Measurements from ENCODE around the gene KIF1A.
A peak's percentile ranks its signal among the peaks of the same experiment; 100 is the strongest.

KIF1A gene

DNA sequence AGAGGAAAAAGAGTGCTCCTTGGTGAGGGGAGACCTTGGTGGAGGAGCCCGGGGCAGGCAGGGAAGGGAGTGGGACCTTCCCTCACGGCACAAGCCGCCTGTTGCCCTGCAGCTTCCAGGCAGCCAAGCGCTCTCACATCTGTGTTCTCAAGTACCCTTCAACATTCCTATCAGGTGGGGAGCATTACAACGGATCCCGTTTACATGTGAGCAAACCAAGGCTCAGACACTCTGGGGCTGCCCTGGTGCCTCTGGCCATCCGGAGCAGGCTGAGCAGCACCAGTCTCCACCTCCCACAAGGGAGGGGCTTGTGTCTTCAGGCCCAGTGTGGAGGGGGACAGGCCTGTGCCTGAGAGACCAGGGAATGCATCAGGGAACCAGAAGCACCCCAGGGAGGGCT, 70.5 kb downstream of the KIF1A start:
- CTCF ChIA-PET = no interaction called here
- H3K9me3 Mint-ChIP-seq = no peaks in the 10 kb centered on the region
- H3K27ac Mint-ChIP-seq = no peak overlapping the region
- no peaks in the 10 kb centered on the region for H3K4me1 Mint-ChIP-seq
- H3K27me3 Mint-ChIP-seq = peaks cover 4% of the 10 kb centered on the region
- no peak overlapping the region for H3K4me3 Mint-ChIP-seq
- no peaks in the 10 kb centered on the region for H3K36me3 Mint-ChIP-seq
- no peak for DNase-seq

DNA sequence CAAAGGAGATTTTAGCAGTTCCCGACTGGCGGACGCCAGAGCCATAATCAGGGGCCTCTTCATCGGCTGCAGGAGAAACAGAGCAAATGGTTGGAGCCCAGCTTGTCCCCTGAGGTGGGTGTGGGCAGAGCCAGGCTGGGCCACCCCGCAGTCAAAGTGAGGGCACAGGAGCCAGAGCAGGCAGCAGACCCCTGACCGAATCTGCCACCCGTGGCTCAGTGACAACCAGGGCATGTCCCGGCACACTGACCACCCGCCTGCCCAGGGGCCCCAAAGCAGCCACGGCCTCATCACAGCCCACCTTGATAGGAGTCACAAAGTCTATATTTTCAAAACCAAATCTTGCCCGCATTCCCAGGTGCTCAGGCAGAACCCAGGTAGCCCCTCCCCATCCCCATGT, 72.8 kb downstream of the KIF1A start:
- Mint-ChIP-seq H3K36me3 (no peaks in the 10 kb centered on the region), H3K4me3 (no peak overlapping the region), H3K4me1 (no peaks in the 10 kb centered on the region), H3K27ac (no peak overlapping the region), H3K27me3 (peaks cover 4% of the 10 kb centered on the region), H3K9me3 (no peaks in the 10 kb centered on the region)
- no peak for DNase-seq
- CTCF ChIA-PET = no interaction called here

- H3K4me3 Mint-ChIP-seq = no peak overlapping the region
- H3K4me1 Mint-ChIP-seq = no peaks in the 10 kb centered on the region
- CTCF ChIA-PET = no interaction called here
- H3K27me3 Mint-ChIP-seq = peaks cover 7% of the 10 kb centered on the region
- H3K9me3 Mint-ChIP-seq = no peaks in the 10 kb centered on the region
- DNase-seq = no peak
- no peak overlapping the region for H3K27ac Mint-ChIP-seq
- H3K36me3 Mint-ChIP-seq = no peaks in the 10 kb centered on the region
Measured at GRCh38 chr2:240746671-240747070, 73.3 kb downstream of the KIF1A start.

GRCh38 chr2:240745962-240746361, 74.1 kb downstream of the KIF1A start:
- Mint-ChIP-seq H3K4me3 (no peak overlapping the region), H3K36me3 (no peaks in the 10 kb centered on the region), H3K4me1 (no peaks in the 10 kb centered on the region), H3K27me3 (peaks cover 4% of the 10 kb centered on the region), H3K9me3 (no peaks in the 10 kb centered on the region), H3K27ac (no peak overlapping the region)
- CTCF ChIA-PET = no interaction called here
- DNase-seq = no peak

DNA sequence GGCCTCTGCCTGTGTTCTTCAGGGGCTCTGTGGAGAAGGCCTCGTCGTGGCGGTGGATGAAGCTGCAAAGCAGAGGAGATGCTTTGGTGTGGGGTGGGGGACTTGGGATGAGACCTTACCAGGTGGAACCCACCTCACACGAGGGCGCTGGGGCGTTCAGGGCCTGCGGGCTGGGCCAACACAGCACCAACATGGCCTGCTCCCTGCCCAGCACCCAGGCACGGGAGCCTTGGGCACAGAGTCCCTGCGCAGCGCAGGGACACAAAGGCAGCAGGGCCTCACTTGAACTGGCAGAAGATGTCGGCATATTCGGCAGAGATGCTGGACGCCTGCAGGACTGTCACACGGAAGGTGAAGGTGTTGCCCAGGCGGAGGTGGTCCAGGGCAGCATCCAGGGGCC, 74.6 kb downstream of the KIF1A start:
- Mint-ChIP-seq H3K4me1 (no peaks in the 10 kb centered on the region), H3K27ac (no peak overlapping the region), H3K9me3 (no peaks in the 10 kb centered on the region), H3K4me3 (no peak overlapping the region), H3K27me3 (peaks cover 4% of the 10 kb centered on the region), H3K36me3 (no peaks in the 10 kb centered on the region)
- DNase-seq = no peak
- CTCF ChIA-PET = no interaction called here

DNA sequence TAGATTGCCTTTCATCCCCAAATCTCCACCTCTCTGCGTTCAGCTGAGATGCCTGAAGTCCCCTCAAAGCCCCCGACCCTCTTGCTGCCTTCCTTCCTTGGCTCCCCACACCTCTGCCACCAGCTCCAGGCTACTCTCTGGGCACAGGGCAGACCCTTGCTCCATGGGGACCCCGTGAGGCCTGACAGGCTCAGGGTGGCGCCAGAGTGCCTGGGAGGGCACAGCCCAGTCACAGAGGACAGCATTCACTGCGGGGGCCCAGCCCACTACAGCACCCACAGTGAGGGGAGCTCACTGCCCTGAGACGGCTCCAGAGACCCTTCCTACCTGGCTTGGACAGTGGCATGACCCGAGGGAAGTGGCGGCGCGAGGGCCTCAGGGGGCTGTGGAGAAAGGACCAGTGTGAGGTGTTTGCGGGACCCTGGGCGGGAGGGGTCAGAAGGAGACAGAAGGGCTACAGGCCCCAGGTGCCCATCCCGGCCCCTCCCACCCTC, 77.4 kb downstream of the KIF1A start:
- Mint-ChIP-seq H3K36me3 (no peaks in the 10 kb centered on the region), H3K9me3 (no peaks in the 10 kb centered on the region), H3K4me3 (no peak overlapping the region), H3K27me3 (peaks cover 13% of the 10 kb centered on the region), H3K4me1 (peaks cover 2% of the 10 kb centered on the region), H3K27ac (peak overlapping the region; percentile 42)
- CTCF ChIA-PET = no interaction called here
- DNase-seq = no peak

- H3K27ac Mint-ChIP-seq = no peak overlapping the region
- no peaks in the 10 kb centered on the region for H3K36me3 Mint-ChIP-seq
- CTCF ChIA-PET = interaction anchor here (0.6 kb wide), 1 partner anchor 33 kb away, joined by 3 read pairs; no protein-coding TSS in a partner anchor
- H3K27me3 Mint-ChIP-seq = peaks cover 19% of the 10 kb centered on the region
- H3K9me3 Mint-ChIP-seq = no peaks in the 10 kb centered on the region
- no peak for DNase-seq
- H3K4me3 Mint-ChIP-seq = no peak overlapping the region
- peaks cover 2% of the 10 kb centered on the region for H3K4me1 Mint-ChIP-seq
Measured at GRCh38 chr2:240741091-240741490, 78.9 kb downstream of the KIF1A start.

DNA sequence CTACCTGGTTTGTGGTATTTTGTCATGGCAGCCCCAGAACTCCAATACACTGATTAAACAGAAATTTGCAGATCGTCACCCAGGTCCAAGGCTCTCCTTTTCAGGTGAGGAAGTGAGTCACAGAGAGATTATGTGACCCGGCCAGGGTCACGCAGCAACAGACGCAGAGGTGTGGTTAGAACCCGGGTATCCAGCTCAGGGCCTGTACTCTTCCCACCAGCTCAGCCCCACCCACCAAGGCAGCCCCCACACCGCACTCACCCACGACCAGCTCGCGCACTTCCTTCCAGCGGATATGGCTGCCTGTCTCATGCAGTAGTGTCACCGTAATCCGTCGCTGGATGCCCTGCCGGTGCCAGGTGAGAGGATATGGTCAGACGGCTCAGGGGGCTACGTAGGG, 80.2 kb downstream of the KIF1A start:
- peak; percentile 33 for DNase-seq

DNA sequence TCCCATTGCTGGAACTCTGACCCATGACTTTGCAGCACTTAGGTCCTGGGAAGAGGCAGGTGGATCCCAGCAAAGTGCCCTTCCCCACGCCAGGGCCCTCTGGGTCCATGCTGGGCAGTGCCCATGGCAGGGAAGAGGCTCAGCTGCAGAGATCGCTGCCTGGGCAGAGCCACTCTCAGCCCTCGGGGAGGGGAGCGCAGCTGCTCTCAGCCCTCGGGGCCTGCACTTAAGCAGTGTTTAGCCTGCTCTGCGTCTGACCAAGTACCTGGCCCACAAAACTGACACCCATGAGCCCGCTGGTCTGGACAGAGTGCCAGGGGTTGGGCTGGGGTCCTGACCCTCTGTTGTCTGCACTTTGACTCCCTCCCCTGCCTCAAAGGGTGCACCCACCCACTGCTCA, 82.1 kb downstream of the KIF1A start:
- CTCF ChIA-PET = no interaction called here
- Mint-ChIP-seq H3K4me3 (no peak overlapping the region), H3K27me3 (peaks cover 19% of the 10 kb centered on the region), H3K9me3 (no peaks in the 10 kb centered on the region), H3K4me1 (peaks cover 2% of the 10 kb centered on the region), H3K36me3 (no peaks in the 10 kb centered on the region), H3K27ac (no peak overlapping the region)
- DNase-seq = no peak

More for the DNA sequence above, 80.2 kb downstream of the KIF1A start:
- no peaks in the 10 kb centered on the region for H3K36me3 Mint-ChIP-seq
- no peak overlapping the region for H3K4me3 Mint-ChIP-seq
- CTCF ChIA-PET = no interaction called here
- H3K27ac Mint-ChIP-seq = no peak overlapping the region
- H3K27me3 Mint-ChIP-seq = peaks cover 19% of the 10 kb centered on the region
- H3K4me1 Mint-ChIP-seq = peaks cover 2% of the 10 kb centered on the region
- no peaks in the 10 kb centered on the region for H3K9me3 Mint-ChIP-seq

- no peak for DNase-seq
- Mint-ChIP-seq H3K4me3 (no peak overlapping the region), H3K27ac (no peak overlapping the region), H3K9me3 (no peaks in the 10 kb centered on the region), H3K4me1 (peaks cover 2% of the 10 kb centered on the region), H3K27me3 (peaks cover 19% of the 10 kb centered on the region), H3K36me3 (no peaks in the 10 kb centered on the region)
- CTCF ChIA-PET = no interaction called here
Measured at GRCh38 chr2:240737512-240737911, 82.5 kb downstream of the KIF1A start.

DNA sequence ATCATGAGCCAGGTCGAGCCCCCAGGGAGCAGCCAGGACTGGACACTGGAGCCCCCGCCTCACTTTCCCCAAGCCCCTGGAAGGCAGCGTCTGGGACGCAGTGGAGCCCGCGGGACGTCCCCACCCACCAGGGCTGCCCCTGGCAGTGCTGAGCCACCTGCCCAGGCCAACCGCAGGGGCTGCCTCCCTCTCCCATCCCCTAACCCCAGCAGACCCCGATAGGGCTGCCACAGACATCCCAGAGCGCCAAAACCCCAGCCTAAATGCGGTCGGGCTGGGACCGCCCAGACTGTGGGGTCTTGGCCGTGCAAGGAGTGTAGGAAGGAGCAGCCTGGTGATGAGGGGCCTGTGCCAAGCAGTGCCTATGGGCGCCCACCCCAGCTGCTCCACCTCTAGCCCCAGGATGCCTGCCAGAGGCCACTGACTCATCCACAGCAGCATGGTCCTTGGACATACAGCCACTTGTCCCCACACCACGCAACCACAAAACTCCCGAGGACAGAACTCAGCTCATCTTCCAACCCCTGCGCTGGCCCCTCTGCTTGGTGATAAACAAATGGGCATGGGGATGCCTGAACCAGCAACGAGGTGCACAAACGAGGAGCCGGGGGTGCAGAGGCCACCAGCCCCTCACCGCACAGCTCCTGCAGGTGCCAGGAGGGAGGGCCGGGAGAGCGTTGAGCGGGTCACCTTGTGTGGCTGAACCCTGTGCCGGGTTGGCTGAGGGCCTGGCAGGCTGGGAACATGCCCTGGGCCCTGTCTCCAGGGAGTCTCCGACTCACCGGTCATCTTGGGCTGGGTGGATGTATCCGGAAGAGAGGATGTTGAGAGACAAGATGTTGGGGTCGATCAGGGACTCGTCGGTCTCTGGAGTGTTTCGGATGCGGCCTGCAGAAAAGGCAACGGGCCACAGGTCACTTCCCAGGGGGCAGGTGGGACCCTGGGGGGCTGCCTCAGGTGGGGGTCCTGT, 83.5 kb downstream of the KIF1A start:
- Mint-ChIP-seq H3K4me1 (peaks cover 2% of the 10 kb centered on the region), H3K9me3 (no peaks in the 10 kb centered on the region), H3K27ac (no peak overlapping the region), H3K27me3 (peaks cover 16% of the 10 kb centered on the region), H3K4me3 (no peak overlapping the region), H3K36me3 (no peaks in the 10 kb centered on the region)
- CTCF ChIA-PET = no interaction called here
- DNase-seq = no peak

DNA sequence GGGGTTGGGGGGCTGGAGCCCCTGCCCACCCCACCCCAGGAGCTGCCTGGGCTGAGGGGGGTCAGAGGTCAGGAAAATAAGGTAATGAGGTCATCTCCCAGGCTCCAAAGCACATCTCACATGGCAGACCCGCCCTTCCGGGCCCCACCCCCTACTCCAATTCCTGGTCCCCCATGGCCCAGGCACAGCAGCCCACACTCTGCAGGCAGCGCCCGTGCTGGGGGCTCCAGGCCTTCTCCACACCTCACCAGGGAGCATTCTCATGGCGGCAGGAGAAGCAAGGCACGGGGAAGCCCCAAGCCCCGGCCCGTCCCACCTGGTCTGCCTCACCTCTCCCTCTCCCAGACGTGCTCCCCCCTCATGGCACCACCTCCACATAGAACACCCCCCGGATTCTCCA, 84.5 kb downstream of the KIF1A start:
- Mint-ChIP-seq H3K9me3 (no peaks in the 10 kb centered on the region), H3K4me3 (no peak overlapping the region), H3K27me3 (peaks cover 15% of the 10 kb centered on the region), H3K27ac (no peak overlapping the region), H3K4me1 (peaks cover 2% of the 10 kb centered on the region), H3K36me3 (no peaks in the 10 kb centered on the region)
- CTCF ChIA-PET = no interaction called here
- no peak for DNase-seq

GRCh38 chr2:240734756-240735155, 85.3 kb downstream of the KIF1A start:
- Mint-ChIP-seq H3K27me3 (peaks cover 17% of the 10 kb centered on the region), H3K4me3 (no peak overlapping the region), H3K27ac (no peak overlapping the region), H3K9me3 (no peaks in the 10 kb centered on the region), H3K36me3 (no peaks in the 10 kb centered on the region), H3K4me1 (peaks cover 2% of the 10 kb centered on the region)
- CTCF ChIA-PET = interaction anchor here (0.6 kb wide), 1 partner anchor 113 kb away, joined by 3 read pairs; no protein-coding TSS in a partner anchor
- no peak for DNase-seq

- Mint-ChIP-seq H3K27me3 (peaks cover 24% of the 10 kb centered on the region), H3K4me1 (no peaks in the 10 kb centered on the region), H3K36me3 (no peaks in the 10 kb centered on the region), H3K9me3 (no peaks in the 10 kb centered on the region), H3K4me3 (no peak overlapping the region), H3K27ac (no peak overlapping the region)
- peak; percentile 26 for DNase-seq
- CTCF ChIA-PET = no interaction called here
Measured at GRCh38 chr2:240733803-240734495, 86.1 kb downstream of the KIF1A start.

Data from activated naive CD4-positive, alpha-beta T cell treated with anti-CD3 and anti-CD28 coated beads, Interleukin-2, amount 10 ng/mL, durations not matched to agents 7 days and 5 days (primary cell).